A549 (cell line): ENCODE measurements around the gene SLC7A8. TPM values are rescaled to one million over a fixed set of nuclear protein-coding genes. Genes with fewer than 3 reads are reported as not detected.

Experiments used
- ATAC-seq, 2 experiments: fragments of 200-7000 bp in 1 of 2; fragments of >200 bp in 1 of 2; cut with Nextera tagmentation in 1 of 2; cut with Tn5 transposase in 1 of 2; 3 replicates each; pipeline versions ENCODE4 v1.8.0 to v1.9.1; 2018 to 2020; ENCODE audit warnings: mild to moderate bottlenecking in 1 of 2, moderate library complexity in 1 of 2
- CTCF ChIA-PET: fragments of 300-600 bp; sonication (Branson Sonifier 250); formaldehyde crosslinking; extraction: SDS; loops from one replicate; lab custom pipeline; 2021; ENCODE audit warnings: antibody characterized with exemption, inconsistent platforms; lab: Yijun Ruan, JAX
- POLR2A ChIA-PET: fragments of 350-600 bp; formaldehyde crosslinking; extraction: SDS; loops from one replicate; lab custom pipeline; 2021; ENCODE audit warnings: antibody characterized with exemption, inconsistent platforms; lab: Yijun Ruan, JAX
- DNase-seq, 2 experiments: peaks; one replicate each; pipeline versions ENCODE4 v3.0.0 to v3.0.0-alpha.2; 2011 to 2016; ENCODE audit warnings: low read depth in 1 of 2, low spot score in 1 of 2
- FAIRE-seq: peaks from 2 replicates; lab custom pipeline; 2011; peaks lifted over from hg19 to GRCh38; lab: Jason Lieb, UNC
- H3K27ac ChIP-seq, 2 experiments: fragments of >200 bp; sonication (Bioruptor Twin); formaldehyde crosslinking; 3 replicates each; pipeline ENCODE4 v1.5.1; 2016 to 2017
- H3K4me1 ChIP-seq: fragments of >200 bp; sonication (Bioruptor Twin); formaldehyde crosslinking; 3 replicates; pipeline ENCODE4 v1.6.1; 2016
- H3K4me2 ChIP-seq: fragments of >200 bp; sonication (Bioruptor Twin); formaldehyde crosslinking; 3 replicates; pipeline ENCODE4 v1.6.1; 2016
- H3K4me3 ChIP-seq: fragments of >200 bp; sonication (Bioruptor Twin); formaldehyde crosslinking; 3 replicates; pipeline ENCODE4 v1.5.1; 2016
- H3K9me3 ChIP-seq: fragments of >200 bp; sonication (Bioruptor Twin); formaldehyde crosslinking; 3 replicates; pipeline ENCODE4 v1.6.1; 2016
- BCL3 ChIP-seq: fragments of >200 bp; sonication (Bioruptor Twin); formaldehyde crosslinking; IDR thresholded peaks from 3 replicates; pipeline ENCODE4 v1.6.1; 2016
- CEBPB ChIP-seq, 2 experiments: fragments of >200 bp in 1 of 2; sonication (Bioruptor Twin) in 1 of 2; formaldehyde crosslinking in 1 of 2; IDR thresholded peaks; 2 replicates each; pipeline ENCODE4 v1.6.1; 2012 to 2016
- ELK1 ChIP-seq: fragments of 150-350 bp; IDR thresholded peaks from 2 replicates; pipeline ENCODE4 v1.6.1; 2014; ENCODE audit warnings: low read depth, mild to moderate bottlenecking, low read length
- ESRRA ChIP-seq: fragments of 150-350 bp; IDR thresholded peaks from 2 replicates; pipeline ENCODE4 v1.6.1; 2014; ENCODE audit warnings: mild to moderate bottlenecking, low read length, borderline replicate concordance
- FOSL2 ChIP-seq, 2 experiments: fragments of 450-650 bp in 1 of 2; fragments of >200 bp in 1 of 2; sonication (Bioruptor Twin) in 1 of 2; formaldehyde crosslinking; IDR thresholded peaks; 2 replicates each; pipeline versions ENCODE4 v1.5.0 to v1.6.1; 2016 to 2020; ENCODE audit warnings: mild to moderate bottlenecking in 1 of 2, moderate library complexity in 1 of 2
- GATA3 ChIP-seq: IDR thresholded peaks from 2 replicates; pipeline ENCODE4 v1.6.1; 2012; ENCODE audit warnings: borderline replicate concordance
- HDAC2 ChIP-seq: fragments of 200-600 bp; sonication (generic); IDR thresholded peaks from 2 replicates; pipeline ENCODE4 v1.6.1; 2016
- HES2 ChIP-seq: fragments of >200 bp; sonication (Bioruptor Twin); formaldehyde crosslinking; IDR thresholded peaks from 2 replicates; pipeline ENCODE4 v1.6.1; 2016
- HEYL ChIP-seq: fragments of 250-450 bp; sonication (Bioruptor Pico); IDR thresholded peaks from 2 replicates; pipeline ENCODE4 v1.8.0; 2021; ENCODE audit warnings: mild to moderate bottlenecking, moderate library complexity
- JUN ChIP-seq, 2 experiments: fragments of >200 bp; sonication (Bioruptor Twin); formaldehyde crosslinking; IDR thresholded peaks; 2 replicates in 1 of 2; 3 replicates in 1 of 2; pipeline ENCODE4 v1.6.1; 2016 to 2017
- MAFK ChIP-seq: fragments of 450-650 bp; IDR thresholded peaks from 2 replicates; pipeline ENCODE4 v1.6.1; 2014; ENCODE audit not compliant: partially characterized antibody
- MAZ ChIP-seq: fragments of 150-350 bp; IDR thresholded peaks from 2 replicates; pipeline ENCODE4 v1.6.1; 2014; ENCODE audit warnings: antibody characterized with exemption, low read depth, low read length, borderline replicate concordance
- MYC ChIP-seq: IDR thresholded peaks from 2 replicates; pipeline ENCODE4 v1.6.1; 2012; ENCODE audit warnings: mild to moderate bottlenecking, inconsistent platforms, low read length, improper control_type of control experiment, borderline replicate concordance
- NFE2L2 ChIP-seq: fragments of 150-350 bp; conservative IDR thresholded peaks from 2 replicates; pipeline ENCODE4 v1.6.1; 2014; ENCODE audit warnings: low read length
- PBX3 ChIP-seq: IDR thresholded peaks from 2 replicates; pipeline ENCODE4 v1.6.1; 2012
- PHF8 ChIP-seq: fragments of 200-600 bp; sonication (generic); IDR thresholded peaks from 2 replicates; pipeline ENCODE4 v1.6.1; 2016; ENCODE audit warnings: low read depth, mild to moderate bottlenecking, antibody characterized with exemption, moderate library complexity, borderline replicate concordance
- POLR2AphosphoS2 ChIP-seq: conservative IDR thresholded peaks from 2 replicates; pipeline ENCODE4 v1.6.1; 2012; ENCODE audit warnings: low read length, improper control_type of control experiment, inconsistent platforms
- RCOR1 ChIP-seq: fragments of 150-350 bp; IDR thresholded peaks from 2 replicates; pipeline ENCODE4 v1.6.1; 2014; ENCODE audit warnings: antibody characterized with exemption, low read length, low read depth
- REST ChIP-seq: fragments of 200-600 bp; sonication (generic); IDR thresholded peaks from 2 replicates; pipeline ENCODE4 v1.6.1; 2016; ENCODE audit warnings: antibody characterized with exemption, mild to moderate bottlenecking, moderate library complexity
- RFX5 ChIP-seq: fragments of 450-650 bp; IDR thresholded peaks from 2 replicates; pipeline ENCODE4 v1.7.1; 2014; ENCODE audit warnings: antibody characterized with exemption, mild to moderate bottlenecking, moderate library complexity
- SMC3 ChIP-seq: fragments of >200 bp; sonication (Bioruptor Twin); formaldehyde crosslinking; IDR thresholded peaks from 3 replicates; pipeline ENCODE4 v1.6.1; 2018; ENCODE audit warnings: inconsistent platforms
- TFCP2L1 ChIP-seq: fragments of 250-450 bp; sonication (Bioruptor Pico); IDR thresholded peaks from 2 replicates; pipeline ENCODE4 v1.5.0; 2021; ENCODE audit warnings: mild to moderate bottlenecking
- ZFP36 ChIP-seq: fragments of 450-650 bp; IDR thresholded peaks from 2 replicates; pipeline ENCODE4 v1.6.1; 2014; ENCODE audit warnings: borderline replicate concordance; ENCODE audit not compliant: partially characterized antibody
- ZNF302 ChIP-seq: fragments of 250-450 bp; sonication (Bioruptor Pico); IDR thresholded peaks from 2 replicates; pipeline ENCODE4 v1.9.0; 2021; ENCODE audit warnings: inconsistent platforms, mild to moderate bottlenecking, moderate library complexity
- ZSCAN20 ChIP-seq: fragments of 250-450 bp; sonication (Bioruptor Pico); IDR thresholded peaks from 2 replicates; pipeline ENCODE4 v1.8.0; 2022; ENCODE audit warnings: mild to moderate bottlenecking, moderate library complexity
- WGBS: methylation state at CpG from one replicate; pipeline ENCODE4 v1.1.6; 2017; ENCODE audit errors: missing lambda C conversion rate; 5-methylcytosine and 5-hydroxymethylcytosine counted together
- polyA plus RNA-seq, 4 experiments: library from polyadenylated mRNA; depleted of rRNA in 3 of 4; stranded (reverse); fragments of >200 nt; fragmentation: RNase III in 1 of 4; extraction: RNeasy Plus Mini Kit Qiagen cat#74134 plus additional on column Dnase treatment in 1 of 4; gene quantifications; 2 replicates in 3 of 4; 3 replicates in 1 of 4; pipeline ENCODE4 v1.2.3, GENCODE V29; 2011 to 2017

Gene SLC7A8
- polyA plus RNA-seq, 2 of the 4 experiments (the other 2 are of a cell fraction), result 0.28 to 0.35 TPM

GRCh38 chr14:23106747-23107045 is 76.8 kb downstream of the SLC7A8 start:
- ChIA-PET CTCF (interaction anchor here (1.1 to 1.7 kb wide), 4 partner anchors 14 to 120 kb away, joined by 3 to 10 read pairs (median 6); no protein-coding TSS in a partner anchor), POLR2A (interaction anchor here (1.0 kb wide), 1 partner anchor 11 kb away, joined by 3 read pairs; the partner anchor contains the start of genes ACIN1 and C14orf119)
- no peaks in the 10 kb centered on the region for H3K9me3 ChIP-seq
- FAIRE-seq, result no peak
- TF ChIP-seq REST, result no peak
- no peak for TF ChIP-seq PBX3
- no peak for TF ChIP-seq TFCP2L1
- no peak for TF ChIP-seq ZNF302 (CRISPR knock-in tag)
- no peak for TF ChIP-seq ELK1
- no peak for TF ChIP-seq JUN (IDR thresholded peaks at IDR 0.05)
- TF ChIP-seq MYC, result no peak
- no peak for TF ChIP-seq ZSCAN20 (CRISPR knock-in tag)
- no peak for TF ChIP-seq RCOR1
- no peak for TF ChIP-seq RFX5
- no peak for TF ChIP-seq MAZ
- TF ChIP-seq FOSL2 (IDR thresholded peaks at IDR 0.05), result no peak
- TF ChIP-seq FOSL2 (CRISPR knock-in tag; IDR thresholded peaks at IDR 0.05), result no peak
- TF ChIP-seq MAFK, result no peak
- TF ChIP-seq NFE2L2, result no peak
- TF ChIP-seq CEBPB (IDR thresholded peaks at IDR 0.05), result no peak
- TF ChIP-seq HDAC2, result no peak
- no peak for TF ChIP-seq POLR2AphosphoS2
- TF ChIP-seq, all 56 proteins: peak for 0
- Histone ChIP-seq H3K4me3 (no peak overlapping the region), H3K27ac (no peak overlapping the region), H3K4me1 (0 out of 3 replicates have a peak, but pooled peaks cover 4% of the 10 kb centered on the region), H3K4me2 (no peak overlapping the region)
- DNase-seq (no peak), ATAC-seq (no peak)

GRCh38 chr14:23105348-23105824 is 78.1 kb downstream of the SLC7A8 start:
- no peaks in the 10 kb centered on the region for H3K9me3 ChIP-seq
- H3K4me1 ChIP-seq, result 0 out of 3 replicates have a peak, but pooled peaks cover 4% of the 10 kb centered on the region
- POLR2A ChIA-PET, result no interaction called here
- FAIRE-seq, result no peak
- no peak for DNase-seq
- no peak overlapping the region for H3K27ac ChIP-seq
- no peak overlapping the region for H3K4me3 ChIP-seq
- ATAC-seq, result no peak
- H3K4me2 ChIP-seq, result no peak overlapping the region
- TF ChIP-seq TFCP2L1, result no peak
- no peak for TF ChIP-seq POLR2AphosphoS2
- TF ChIP-seq PHF8, result no peak
- TF ChIP-seq HES2, result no peak
- TF ChIP-seq ZNF302 (CRISPR knock-in tag), result no peak
- TF ChIP-seq ESRRA, result no peak
- no peak for TF ChIP-seq MAZ
- no peak for TF ChIP-seq PBX3
- no peak for TF ChIP-seq SMC3
- no peak for TF ChIP-seq GATA3
- TF ChIP-seq ZFP36, result no peak
- no peak for TF ChIP-seq NFE2L2
- no peak for TF ChIP-seq HEYL (CRISPR knock-in tag)
- no peak for TF ChIP-seq BCL3
- CTCF ChIA-PET, result interaction anchor here (0.9 to 8.3 kb wide), 3 partner anchors 28 to 196 kb away, joined by 3 to 56 read pairs (median 5); no protein-coding TSS in a partner anchor
- WGBS, result 68% methylated on average over 4 of the region's 4 CpGs
